ENCODE data around the gene FBXL2.
"Not testable (repeated sequence)": the region's sequence is repeated elsewhere in the genome, so short reads cannot be mapped to it uniquely, and the experiment has no call there.

Gene FBXL2

GRCh38 chr3:33395900-33396299, 118.7 kb downstream of the FBXL2 start:
- no peak for DNase-seq (ENCODE audit: low read depth)
- H3K4me3 ChIP-seq (ENCODE audit: control insufficient read depth, low read depth, low read length) = no peak overlapping the region
- TF ChIP-seq CTCF (conservative IDR thresholded peaks at IDR 0.05; ENCODE audit: control insufficient read depth, insufficient read depth, low read depth, low read length) = no peak

- no peak overlapping the region for H3K4me3 ChIP-seq (ENCODE audit: control insufficient read depth, low read depth, low read length)
- DNase-seq (ENCODE audit: low read depth) = no peak
- TF ChIP-seq CTCF (conservative IDR thresholded peaks at IDR 0.05; ENCODE audit: control insufficient read depth, insufficient read depth, low read depth, low read length) = no peak
Observed at GRCh38 chr3:33398410-33398809, 121.2 kb downstream of the FBXL2 start.

GRCh38 chr3:33401781-33402180, 124.5 kb downstream of the FBXL2 start:
- no peak for TF ChIP-seq CTCF (conservative IDR thresholded peaks at IDR 0.05; ENCODE audit: control insufficient read depth, insufficient read depth, low read depth, low read length)

GRCh38 chr3:33402936-33403335, 125.7 kb downstream of the FBXL2 start:
- no peak overlapping the region for H3K4me3 ChIP-seq (ENCODE audit: control insufficient read depth, low read depth, low read length)
- TF ChIP-seq CTCF (conservative IDR thresholded peaks at IDR 0.05; ENCODE audit: control insufficient read depth, insufficient read depth, low read depth, low read length) = no peak
- DNase-seq (ENCODE audit: low read depth) = no peak

More at GRCh38 chr3:33401781-33402180, 124.5 kb downstream of the FBXL2 start:
- DNase-seq (ENCODE audit: low read depth) = no peak
- H3K4me3 ChIP-seq (ENCODE audit: control insufficient read depth, low read depth, low read length) = no peak overlapping the region

GRCh38 chr3:33403756-33404155, 126.5 kb downstream of the FBXL2 start:
- no peak for DNase-seq (ENCODE audit: low read depth)
- no peak overlapping the region for H3K4me3 ChIP-seq (ENCODE audit: control insufficient read depth, low read depth, low read length)
- no peak for TF ChIP-seq CTCF (conservative IDR thresholded peaks at IDR 0.05; ENCODE audit: control insufficient read depth, insufficient read depth, low read depth, low read length)

- H3K4me3 ChIP-seq (ENCODE audit: control insufficient read depth, low read depth, low read length); DNase-seq (ENCODE audit: low read depth): not testable (repeated sequence)
Observed at GRCh38 chr3:33410816-33411215, 133.6 kb downstream of the FBXL2 start.

- no peak overlapping the region for H3K4me3 ChIP-seq (ENCODE audit: control insufficient read depth, low read depth, low read length)
- no peak for TF ChIP-seq CTCF (conservative IDR thresholded peaks at IDR 0.05; ENCODE audit: control insufficient read depth, insufficient read depth, low read depth, low read length)
- peak; percentile 68 for DNase-seq (ENCODE audit: low read depth)
Observed at GRCh38 chr3:33417066-33417673, 139.9 kb downstream of the FBXL2 start.

Data from fibroblast of mammary gland (primary cell).